ENCODE data around the gene MRPS27.

DNA sequence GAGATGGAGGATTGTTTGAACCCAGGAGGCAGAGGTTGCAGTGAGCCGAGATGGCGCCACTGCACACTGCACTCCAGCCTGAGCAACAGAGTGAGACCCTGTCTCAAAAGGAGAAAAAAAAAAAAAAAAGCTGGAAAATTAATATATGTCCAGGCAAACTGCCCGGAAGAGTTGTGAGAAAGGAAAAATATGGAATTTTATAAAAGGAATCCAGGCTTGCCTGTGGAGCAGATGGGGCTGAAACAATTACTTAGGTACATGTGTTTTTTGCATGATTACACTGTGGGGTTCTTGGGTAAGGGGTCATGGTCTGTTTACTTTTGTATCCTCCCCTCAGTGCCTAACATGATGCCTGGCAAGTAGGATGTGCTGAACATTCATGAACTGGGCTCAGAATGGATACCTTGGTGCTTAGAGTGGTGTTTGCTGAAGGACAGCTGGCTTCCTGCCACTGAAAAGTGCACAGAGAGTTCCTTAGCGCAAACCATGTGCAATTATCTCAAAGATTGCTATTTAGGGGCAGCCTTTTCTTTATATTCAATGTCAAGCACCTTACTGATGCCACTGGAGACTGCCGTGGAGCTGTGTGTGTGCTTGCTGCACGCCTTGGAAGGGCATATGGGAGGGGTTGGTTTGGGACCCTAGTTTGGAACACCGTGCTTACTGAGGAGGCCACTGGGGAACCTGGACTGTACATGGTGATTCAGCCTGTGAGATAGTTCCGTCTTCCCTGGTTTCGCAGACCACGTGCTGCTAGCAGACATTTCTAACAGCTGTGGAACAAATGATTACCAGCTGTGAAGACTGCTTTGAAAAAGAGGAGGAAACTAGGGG is 134.3 kb downstream of the MRPS27 start:
- TF ChIP-seq, protein P1, sequence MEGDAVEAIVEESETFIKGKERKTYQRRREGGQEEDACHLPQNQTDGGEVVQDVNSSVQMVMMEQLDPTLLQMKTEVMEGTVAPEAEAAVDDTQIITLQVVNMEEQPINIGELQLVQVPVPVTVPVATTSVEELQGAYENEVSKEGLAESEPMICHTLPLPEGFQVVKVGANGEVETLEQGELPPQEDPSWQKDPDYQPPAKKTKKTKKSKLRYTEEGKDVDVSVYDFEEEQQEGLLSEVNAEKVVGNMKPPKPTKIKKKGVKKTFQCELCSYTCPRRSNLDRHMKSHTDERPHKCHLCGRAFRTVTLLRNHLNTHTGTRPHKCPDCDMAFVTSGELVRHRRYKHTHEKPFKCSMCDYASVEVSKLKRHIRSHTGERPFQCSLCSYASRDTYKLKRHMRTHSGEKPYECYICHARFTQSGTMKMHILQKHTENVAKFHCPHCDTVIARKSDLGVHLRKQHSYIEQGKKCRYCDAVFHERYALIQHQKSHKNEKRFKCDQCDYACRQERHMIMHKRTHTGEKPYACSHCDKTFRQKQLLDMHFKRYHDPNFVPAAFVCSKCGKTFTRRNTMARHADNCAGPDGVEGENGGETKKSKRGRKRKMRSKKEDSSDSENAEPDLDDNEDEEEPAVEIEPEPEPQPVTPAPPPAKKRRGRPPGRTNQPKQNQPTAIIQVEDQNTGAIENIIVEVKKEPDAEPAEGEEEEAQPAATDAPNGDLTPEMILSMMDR (IDR thresholded peaks at IDR 0.05; ENCODE audit: low read depth, low read length, poor library complexity, severe bottlenecking), result no peak
- TF ChIP-seq EZH2phosphoT487 (IDR thresholded peaks at IDR 0.05; ENCODE audit: borderline replicate concordance, low read length), result no peak

Measured in DOHH2 (cell line).